Vagina (tissue), 2 donors: ENCODE measurements around the gene IL10RA.

ENCODE experiments used
- CTCF ChIP-seq, 3 experiments: fragments of 450-650 bp in 2 of 3; fragments of 200-600 bp in 1 of 3; sonication (generic) in 1 of 3; IDR thresholded peaks; one replicate each; pipeline ENCODE4 v1.5.1; 2017 to 2019; ENCODE audit warnings: antibody characterized with exemption in 3 of 3, mild to moderate bottlenecking in 2 of 3, moderate library complexity in 2 of 3
- POLR2A ChIP-seq, 2 donors: fragments of 450-650 bp; IDR thresholded peaks; one replicate each; pipeline ENCODE4 v1.6.1; 2017; ENCODE audit warnings: antibody characterized with exemption in 2 of 2, mild to moderate bottlenecking in 2 of 2, moderate library complexity in 2 of 2

- TF ChIP-seq CTCF (IDR thresholded peaks at IDR 0.05) (no peak), POLR2A (IDR thresholded peaks at IDR 0.05) (no peak)
These were observed 63.6 kb downstream of the IL10RA start for GRCh38 chr11:118049771-118050170.
